Stomach (tissue), 9 donors: ENCODE results near the gene GRIPAP1. TPM values are rescaled to one million over a fixed set of nuclear protein-coding genes. Genes with fewer than 3 reads are reported as not detected.

Experiments used
- DNase-seq, 2 donors: peaks; one replicate each; pipeline versions ENCODE4 v3.0.0 to v3.0.0-alpha.2; 2013 to 2019
- H3K27ac ChIP-seq, 5 donors: fragments of 200-600 bp in 4 of 5; sonication (generic) in 4 of 5; one replicate each; pipeline ENCODE4 v1.5.1; 2013 to 2019; ENCODE audit warnings: mild to moderate bottlenecking in 1 of 5, moderate library complexity in 1 of 5
- H3K27me3 ChIP-seq, 3 donors: fragments of 200-600 bp; sonication (generic); one replicate each; pipeline ENCODE4 v1.5.1; 2017 to 2019; ENCODE audit warnings: mixed run types in 1 of 3
- H3K36me3 ChIP-seq, 4 donors: fragments of 200-600 bp; sonication (generic); 1 replicate in 3 of 4; 2 replicates in 1 of 4; pipeline ENCODE4 v1.5.1; 2016 to 2019
- H3K4me1 ChIP-seq, 4 donors: fragments of 200-600 bp; sonication (generic); one replicate each; pipeline ENCODE4 v1.5.1; 2016 to 2019
- H3K4me3 ChIP-seq, 4 donors: fragments of 200-600 bp; sonication (generic) in 3 of 4; one replicate each; pipeline ENCODE4 v1.5.1; 2016 to 2019; ENCODE audit warnings: mild to moderate bottlenecking in 1 of 4
- H3K9me3 ChIP-seq, 4 donors: fragments of 200-600 bp; sonication (generic); one replicate each; pipeline ENCODE4 v1.5.1; 2016 to 2019
- EP300 ChIP-seq: sonication (generic); formaldehyde crosslinking; IDR thresholded peaks from one replicate; pipeline ENCODE4 v1.6.1; 2017; ENCODE audit warnings: antibody characterized with exemption
- POLR2A ChIP-seq, 4 donors: fragments of 450-650 bp; IDR thresholded peaks; one replicate each; pipeline ENCODE4 v1.6.1; 2016; ENCODE audit warnings: antibody characterized with exemption in 4 of 4, control low read depth in 2 of 4, mild to moderate bottlenecking in 1 of 4, moderate library complexity in 1 of 4
- POLR2AphosphoS5 ChIP-seq, 3 donors: sonication (generic); formaldehyde crosslinking; IDR thresholded peaks; one replicate each; pipeline ENCODE4 v1.6.1; 2016; ENCODE audit warnings: antibody characterized with exemption in 3 of 3
- WGBS, 5 donors: extraction: QIAGEN DNeasy Blood & Tissue Kit in 3 of 5; methylation state at CpG; one replicate each; pipeline versions ENCODE4 v1.1.5 to v1.1.7; 2013 to 2018; 5-methylcytosine and 5-hydroxymethylcytosine counted together
- intact Hi-C: fragments of 100-400 bp; cut with DNase I; formaldehyde crosslinking; loops from one replicate; pipeline ENCODE4 v1.15.1; 2023; ENCODE audit warnings: low total_unique reads
- polyA plus RNA-seq, 3 donors: library from polyadenylated mRNA; stranded (reverse); fragments of 200-250 nt; gene quantifications; one replicate each; pipeline ENCODE4 v1.2.3, GENCODE V29; 2013
- small RNA-seq, 4 donors: library from RNA; depleted of rRNA; stranded (forward); fragments of <200 nt; gene quantifications; one replicate each; pipeline ENCODE3, GENCODE V24; 2016
- total RNA-seq, 5 donors: library from RNA; depleted of rRNA; stranded (reverse); fragments of >200 nt; gene quantifications; one replicate each; pipeline versions ENCODE4 v1.1.0 to v1.2.3, GENCODE V29; 2014 to 2016
- TF ChIP-seq, protein P1 (sequence below), 7 experiments: fragments of 450-650 bp in 4 of 7; fragments of 200-600 bp in 3 of 7; sonication (generic) in 3 of 7; IDR thresholded peaks; one replicate each; pipeline ENCODE4 v1.5.1; 2016 to 2019; ENCODE audit warnings: antibody characterized with exemption in 7 of 7, control low read depth in 2 of 7, mild to moderate bottlenecking in 1 of 7
- donor health status: healthy with polysubstance abuse.
- donor health status: Bipolar disorder and iron deficiency.
- donor health status: healthy.

The GRIPAP1 gene
- total and polyA plus RNA-seq, 8 donors, result 15.6 to 127 (median 32.9) TPM

DNA sequence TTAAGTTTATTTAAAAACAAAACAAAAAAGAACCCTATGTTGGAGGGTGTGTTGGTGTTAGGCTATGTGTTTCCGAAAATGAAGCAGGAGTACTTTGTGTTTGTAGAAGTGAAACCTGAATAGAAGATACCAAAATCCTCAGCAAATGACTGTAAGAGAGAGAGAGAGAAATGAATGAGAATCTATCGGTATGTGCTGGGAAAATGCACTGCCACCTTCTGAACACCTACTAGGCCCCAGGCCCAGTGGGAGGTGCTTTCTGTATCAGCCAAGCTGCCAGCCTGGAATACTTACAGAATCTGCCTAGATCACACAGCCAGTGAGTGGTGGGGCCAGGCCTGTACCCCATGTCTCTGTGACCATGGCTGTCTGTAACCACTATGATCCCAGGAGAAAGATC is 68.3 kb downstream of the GRIPAP1 start:
- no peak for DNase-seq
- 89 to 100% (median 93%) methylated on average over 2 of the region's 2 CpGs for WGBS, 5 donors
- H3K9me3 ChIP-seq, result no peaks in the 10 kb centered on the region
- intact Hi-C loops, result no loop called here
- TF ChIP-seq POLR2A (IDR thresholded peaks at IDR 0.05) (no peak), POLR2AphosphoS5 (IDR thresholded peaks at IDR 0.05) (no peak), EP300 (no peak)
- TF ChIP-seq, protein P1, sequence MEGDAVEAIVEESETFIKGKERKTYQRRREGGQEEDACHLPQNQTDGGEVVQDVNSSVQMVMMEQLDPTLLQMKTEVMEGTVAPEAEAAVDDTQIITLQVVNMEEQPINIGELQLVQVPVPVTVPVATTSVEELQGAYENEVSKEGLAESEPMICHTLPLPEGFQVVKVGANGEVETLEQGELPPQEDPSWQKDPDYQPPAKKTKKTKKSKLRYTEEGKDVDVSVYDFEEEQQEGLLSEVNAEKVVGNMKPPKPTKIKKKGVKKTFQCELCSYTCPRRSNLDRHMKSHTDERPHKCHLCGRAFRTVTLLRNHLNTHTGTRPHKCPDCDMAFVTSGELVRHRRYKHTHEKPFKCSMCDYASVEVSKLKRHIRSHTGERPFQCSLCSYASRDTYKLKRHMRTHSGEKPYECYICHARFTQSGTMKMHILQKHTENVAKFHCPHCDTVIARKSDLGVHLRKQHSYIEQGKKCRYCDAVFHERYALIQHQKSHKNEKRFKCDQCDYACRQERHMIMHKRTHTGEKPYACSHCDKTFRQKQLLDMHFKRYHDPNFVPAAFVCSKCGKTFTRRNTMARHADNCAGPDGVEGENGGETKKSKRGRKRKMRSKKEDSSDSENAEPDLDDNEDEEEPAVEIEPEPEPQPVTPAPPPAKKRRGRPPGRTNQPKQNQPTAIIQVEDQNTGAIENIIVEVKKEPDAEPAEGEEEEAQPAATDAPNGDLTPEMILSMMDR (IDR thresholded peaks at IDR 0.05), result no peak
- H3K4me1 ChIP-seq, result peaks cover 0 to 23% (median 15%) of the 10 kb centered on the region in 4 donors
- no peaks in the 10 kb centered on the region for H3K27me3 ChIP-seq
- no peak overlapping the region for H3K4me3 ChIP-seq
- peaks cover 9 to 69% (median 61%) of the 10 kb centered on the region in 4 donors for H3K36me3 ChIP-seq
- H3K27ac ChIP-seq, result peak overlapping the region in 1 of 5 donors; percentile 32

DNA sequence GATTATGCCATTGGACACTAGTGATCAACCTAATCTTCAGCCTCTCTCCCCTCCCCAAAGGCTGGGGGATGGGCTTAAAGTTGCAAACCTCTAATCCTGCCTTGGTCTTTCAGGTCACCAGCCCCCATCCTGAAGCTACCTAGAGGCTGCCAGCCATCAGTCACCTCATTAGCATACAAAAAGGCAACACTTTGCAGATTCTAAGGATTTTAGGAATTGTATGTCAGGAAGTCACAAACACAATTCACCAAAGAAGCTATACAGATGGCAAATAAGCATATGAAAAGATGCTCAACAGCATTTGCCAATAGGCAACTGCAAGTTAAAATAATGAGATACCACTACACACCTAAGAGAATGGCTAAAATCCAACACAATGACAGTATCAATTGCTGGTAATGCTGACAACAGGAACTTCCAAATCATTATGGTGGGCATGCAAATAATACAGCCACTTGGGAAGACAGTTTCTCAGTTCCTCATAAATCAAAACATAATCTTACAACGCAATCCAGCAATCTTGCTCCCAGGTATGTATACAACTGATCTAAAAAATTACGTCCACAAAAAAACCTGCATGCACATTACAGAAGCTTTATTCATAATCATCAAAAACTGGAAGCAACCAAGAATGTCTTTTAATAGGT is 74.2 kb downstream of the GRIPAP1 start:
- Histone ChIP-seq H3K36me3 (peaks cover 5 to 89% (median 68%) of the 10 kb centered on the region in 4 donors), H3K4me3 (no peak overlapping the region), H3K9me3 (no peaks in the 10 kb centered on the region), H3K27ac (no peak overlapping the region), H3K4me1 (no peaks in the 10 kb centered on the region), H3K27me3 (no peaks in the 10 kb centered on the region)
- TF ChIP-seq EP300, result no peak
- intact Hi-C loops, result no loop called here
- no peak for DNase-seq
- 61 to 74% (median 65%) methylated on average over 2 of the region's 2 CpGs for WGBS, 5 donors

DNA sequence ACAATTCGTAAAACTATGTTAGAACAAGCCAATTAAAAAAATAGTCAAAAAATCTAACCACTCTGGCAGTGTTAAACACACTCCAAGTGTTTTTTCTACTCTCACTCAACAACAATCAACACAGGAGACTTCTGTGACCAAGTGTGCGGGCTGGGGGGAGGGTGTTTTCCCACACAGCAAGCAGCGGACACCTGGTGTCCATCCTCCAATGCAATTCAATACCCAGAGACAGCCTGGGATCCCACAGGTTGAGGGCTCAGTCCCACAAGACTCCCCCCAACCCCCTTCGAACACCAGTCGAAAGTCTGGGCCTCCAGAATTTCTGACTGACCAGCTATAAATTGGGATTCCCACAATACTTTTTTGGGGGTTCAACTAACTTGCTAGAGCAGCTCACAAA is 74.9 kb downstream of the GRIPAP1 start:
- TF ChIP-seq EP300 (no peak), POLR2AphosphoS5 (IDR thresholded peaks at IDR 0.05) (no peak)
- DNase-seq, result no peak
- no peak overlapping the region for H3K27ac ChIP-seq
- intact Hi-C loops, result no loop called here
- H3K27me3 ChIP-seq, result no peaks in the 10 kb centered on the region
- H3K9me3 ChIP-seq, result no peaks in the 10 kb centered on the region
- H3K4me3 ChIP-seq, result no peak overlapping the region
- WGBS, 5 donors, result 64 to 91% (median 77%) methylated on average over 4 to 5 of the region's 5 CpGs
- H3K4me1 ChIP-seq, result no peaks in the 10 kb centered on the region
- H3K36me3 ChIP-seq, result peaks cover 5 to 91% (median 69%) of the 10 kb centered on the region in 4 donors

DNA sequence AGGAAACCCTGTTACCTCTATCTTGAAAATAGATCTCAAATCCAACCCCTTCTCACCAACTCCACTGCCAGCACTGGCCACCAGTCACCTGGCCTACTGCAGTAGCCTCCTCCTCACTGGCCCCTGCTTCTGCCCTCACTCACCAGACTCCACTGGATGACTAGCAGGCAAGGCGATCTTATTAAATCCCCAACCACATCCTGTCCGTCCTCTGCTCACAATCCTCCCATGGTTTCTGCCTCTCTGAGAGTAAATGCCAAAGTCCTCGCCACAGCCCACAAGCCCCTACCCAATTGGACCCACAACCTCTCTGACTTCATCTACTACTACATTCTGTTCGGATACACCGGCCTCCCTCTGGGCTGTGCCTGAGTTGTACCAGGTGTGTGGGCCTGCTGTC is 77.8 kb downstream of the GRIPAP1 start:
- Histone ChIP-seq H3K4me3 (no peak overlapping the region), H3K9me3 (no peaks in the 10 kb centered on the region), H3K27ac (no peak overlapping the region), H3K4me1 (peaks cover 0 to 9% (median 7%) of the 10 kb centered on the region in 4 donors), H3K27me3 (no peaks in the 10 kb centered on the region), H3K36me3 (peaks cover 5 to 71% (median 50%) of the 10 kb centered on the region in 4 donors)
- intact Hi-C loops, result no loop called here
- TF ChIP-seq POLR2AphosphoS5 (IDR thresholded peaks at IDR 0.05) (no peak), EP300 (no peak), POLR2A (IDR thresholded peaks at IDR 0.05) (no peak)
- TF ChIP-seq, protein P1 (IDR thresholded peaks at IDR 0.05), result no peak
- WGBS, 5 donors, result 83 to 98% (median 92%) methylated on average over 4 to 5 of the region's 5 CpGs
- DNase-seq, result no peak

DNA sequence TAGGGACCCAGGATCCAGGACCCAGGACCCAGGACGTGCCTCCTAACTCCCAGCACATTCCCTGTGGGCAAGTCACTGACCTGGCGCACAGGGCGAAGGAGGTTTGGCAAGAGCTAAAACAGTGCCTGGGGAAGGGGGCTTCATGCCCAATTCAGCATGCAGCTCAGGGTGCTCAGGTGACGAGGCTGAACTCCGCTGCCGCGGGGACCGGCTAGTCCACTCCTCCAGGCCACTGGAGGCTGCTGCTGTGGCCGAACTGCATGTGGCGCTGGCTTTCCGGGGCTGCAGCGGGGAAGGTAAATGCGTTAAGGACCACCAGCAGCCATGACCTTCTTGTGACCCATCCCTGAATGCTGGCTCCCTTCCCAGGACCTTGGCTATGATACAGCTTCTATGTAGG is 78.3 kb downstream of the GRIPAP1 start:
- TF ChIP-seq POLR2A (IDR thresholded peaks at IDR 0.05), result no peak
- no peak for TF ChIP-seq POLR2AphosphoS5 (IDR thresholded peaks at IDR 0.05)
- TF ChIP-seq, protein P1 (IDR thresholded peaks at IDR 0.05), result no peak
- no peak for TF ChIP-seq EP300
- DNase-seq, result no peak
- Histone ChIP-seq H3K27me3 (no peaks in the 10 kb centered on the region), H3K4me1 (peaks cover 0 to 9% (median 7%) of the 10 kb centered on the region in 4 donors), H3K36me3 (peaks cover 5 to 68% (median 50%) of the 10 kb centered on the region in 4 donors), H3K4me3 (no peak overlapping the region), H3K27ac (no peak overlapping the region), H3K9me3 (no peaks in the 10 kb centered on the region)
- intact Hi-C loops, result no loop called here
- WGBS, 5 donors, result 87 to 96% (median 94%) methylated on average over 5 to 13 of the region's 13 CpGs

Small RNA genes within 50 kb of the gene (small RNA-seq; reads per million reads assigned to genes)
- 0 reads per million in 4 donors for gene RNU6-722P

Other genes starting within 250 kb of the GRIPAP1 start
- gene GLOD5, start 240.5 kb downstream of the GRIPAP1 start, total RNA-seq, result not detected
- gene GLOD5, start 240.5 kb downstream of the GRIPAP1 start, polyA plus RNA-seq, result 1 to 10 TPM; 1.7 to 2.1 (median 1.7) TPM
- gene GATA1, start 215.7 kb downstream of the GRIPAP1 start, total RNA-seq, result 1 to 10 TPM in 1 of 5 donors, not detected in 4; 9.4 TPM
- under 1 TPM in 1 of 3 donors, not detected in 2; 0.37 TPM for gene GATA1, start 215.7 kb downstream of the GRIPAP1 start, polyA plus RNA-seq
- 100 to 1,000 TPM in 3 of 5 donors, 10 to 100 TPM in 2; 41.0 to 356 (median 104) TPM for gene HDAC6, start 200.2 kb downstream of the GRIPAP1 start, total RNA-seq
- 10 to 100 TPM; 20.9 to 70.9 (median 31.6) TPM for gene HDAC6, start 200.2 kb downstream of the GRIPAP1 start, polyA plus RNA-seq
- not detected for gene ERAS, start 175.8 kb downstream of the GRIPAP1 start, total RNA-seq
- gene ERAS, start 175.8 kb downstream of the GRIPAP1 start, polyA plus RNA-seq, result not detected
- gene PCSK1N, start 166.7 kb downstream of the GRIPAP1 start, total RNA-seq, result 10 to 100 TPM in 2 of 5 donors, 1 to 10 TPM in 3; 1.3 to 46.6 (median 7.0) TPM
- gene PCSK1N, start 166.7 kb downstream of the GRIPAP1 start, polyA plus RNA-seq, result 10 to 100 TPM; 12.4 to 15.3 (median 13.1) TPM
- 10 to 100 TPM in 3 of 5 donors, 1 to 10 TPM in 2; 2.9 to 24.1 (median 14.3) TPM for gene TIMM17B, start 104.5 kb downstream of the GRIPAP1 start, total RNA-seq
- 10 to 100 TPM; 43.4 to 77.2 (median 50.8) TPM for gene TIMM17B, start 104.5 kb downstream of the GRIPAP1 start, polyA plus RNA-seq
- gene PQBP1, start 104.3 kb downstream of the GRIPAP1 start, total RNA-seq, result 100 to 1,000 TPM in 1 of 5 donors, 10 to 100 TPM in 3, 1 to 10 TPM in 1; 4.7 to 148 (median 58.9) TPM
- gene PQBP1, start 104.3 kb downstream of the GRIPAP1 start, polyA plus RNA-seq, result 100 to 1,000 TPM; 106 to 133 (median 118) TPM
- gene SLC35A2, start 90.6 kb downstream of the GRIPAP1 start, total RNA-seq, result 10 to 100 TPM in 3 of 5 donors, 1 to 10 TPM in 1, not detected in 1; 4.3 to 25.4 (median 14.5) TPM
- gene SLC35A2, start 90.6 kb downstream of the GRIPAP1 start, polyA plus RNA-seq, result 10 to 100 TPM in 1 of 3 donors, 1 to 10 TPM in 2; 6.9 to 12.3 (median 10.0) TPM
- gene PIM2, start 83.2 kb downstream of the GRIPAP1 start, total RNA-seq, result 10 to 100 TPM in 2 of 5 donors, 1 to 10 TPM in 3; 1.2 to 33.2 (median 9.6) TPM
- gene PIM2, start 83.2 kb downstream of the GRIPAP1 start, polyA plus RNA-seq, result 10 to 100 TPM in 2 of 3 donors, 1 to 10 TPM in 1; 7.3 to 12.7 (median 10.3) TPM
- 100 to 1,000 TPM in 1 of 5 donors, 10 to 100 TPM in 4; 16.1 to 163 (median 18.1) TPM for gene OTUD5, start 44.7 kb downstream of the GRIPAP1 start, total RNA-seq
- 10 to 100 TPM; 23.0 to 26.4 (median 25.5) TPM for gene OTUD5, start 44.7 kb downstream of the GRIPAP1 start, polyA plus RNA-seq
- 1 to 10 TPM in 1 of 5 donors, under 1 TPM in 1, not detected in 3; 0.45 to 2.4 TPM for gene KCND1, start 30.4 kb downstream of the GRIPAP1 start, total RNA-seq
- under 1 TPM; 0.15 to 0.68 (median 0.19) TPM for gene KCND1, start 30.4 kb downstream of the GRIPAP1 start, polyA plus RNA-seq
- gene TFE3, start 41.1 kb upstream of the GRIPAP1 start, total RNA-seq, result 10 to 100 TPM; 13.0 to 42.2 (median 35.3) TPM
- 10 to 100 TPM; 21.5 to 28.1 (median 27.0) TPM for gene TFE3, start 41.1 kb upstream of the GRIPAP1 start, polyA plus RNA-seq
- gene CCDC120, start 56.7 kb upstream of the GRIPAP1 start, total RNA-seq, result 10 to 100 TPM in 2 of 5 donors, 1 to 10 TPM in 3; 2.3 to 25.4 (median 6.1) TPM
- 1 to 10 TPM; 3.8 to 7.3 (median 4.0) TPM for gene CCDC120, start 56.7 kb upstream of the GRIPAP1 start, polyA plus RNA-seq
- gene PRAF2, start 71.7 kb upstream of the GRIPAP1 start, total RNA-seq, result 10 to 100 TPM in 1 of 5 donors, 1 to 10 TPM in 2, not detected in 2; 5.0 to 37.1 (median 5.9) TPM
- 10 to 100 TPM in 2 of 3 donors, 1 to 10 TPM in 1; 9.3 to 16.6 (median 10.3) TPM for gene PRAF2, start 71.7 kb upstream of the GRIPAP1 start, polyA plus RNA-seq
- 100 to 1,000 TPM in 2 of 5 donors, 10 to 100 TPM in 3; 12.2 to 209 (median 90.9) TPM for gene WDR45, start 77.6 kb upstream of the GRIPAP1 start, total RNA-seq
- gene WDR45, start 77.6 kb upstream of the GRIPAP1 start, polyA plus RNA-seq, result 100 to 1,000 TPM in 1 of 3 donors, 10 to 100 TPM in 2; 69.0 to 102 (median 75.3) TPM
- gene GPKOW, start 121.5 kb upstream of the GRIPAP1 start, total RNA-seq, result 10 to 100 TPM in 2 of 5 donors, 1 to 10 TPM in 3; 6.4 to 19.1 (median 8.2) TPM
- 10 to 100 TPM; 14.1 to 18.2 (median 14.7) TPM for gene GPKOW, start 121.5 kb upstream of the GRIPAP1 start, polyA plus RNA-seq
- gene MAGIX, start 160.5 kb upstream of the GRIPAP1 start, total RNA-seq, result 10 to 100 TPM in 3 of 5 donors, 1 to 10 TPM in 2; 4.7 to 43.2 (median 10.3) TPM
- gene MAGIX, start 160.5 kb upstream of the GRIPAP1 start, polyA plus RNA-seq, result 10 to 100 TPM; 18.9 to 41.1 (median 35.0) TPM
- 100 to 1,000 TPM in 1 of 5 donors, 10 to 100 TPM in 4; 14.0 to 155 (median 52.2) TPM for gene PLP2, start 169.6 kb upstream of the GRIPAP1 start, total RNA-seq
- gene PLP2, start 169.6 kb upstream of the GRIPAP1 start, polyA plus RNA-seq, result 100 to 1,000 TPM in 1 of 3 donors, 10 to 100 TPM in 2; 55.0 to 323 (median 94.4) TPM
- gene PRICKLE3, start 184.1 kb upstream of the GRIPAP1 start, total RNA-seq, result 10 to 100 TPM in 3 of 5 donors, 1 to 10 TPM in 2; 3.7 to 65.1 (median 16.9) TPM
- 1 to 10 TPM; 6.3 to 7.1 (median 6.5) TPM for gene PRICKLE3, start 184.1 kb upstream of the GRIPAP1 start, polyA plus RNA-seq
- gene SYP, start 197.9 kb upstream of the GRIPAP1 start, total RNA-seq, result 100 to 1,000 TPM in 1 of 5 donors, 1 to 10 TPM in 2, under 1 TPM in 1, not detected in 1; 0.89 to 211 (median 3.3) TPM
- 1 to 10 TPM in 2 of 3 donors, under 1 TPM in 1; 0.92 to 5.0 (median 3.9) TPM for gene SYP, start 197.9 kb upstream of the GRIPAP1 start, polyA plus RNA-seq
- gene CACNA1F, start 231.1 kb upstream of the GRIPAP1 start, total RNA-seq, result 1 to 10 TPM in 1 of 5 donors, under 1 TPM in 2, not detected in 2; 0.37 to 6.1 (median 0.89) TPM
- under 1 TPM; 0.06 to 0.18 (median 0.15) TPM for gene CACNA1F, start 231.1 kb upstream of the GRIPAP1 start, polyA plus RNA-seq
- gene CCDC22, start 233.2 kb upstream of the GRIPAP1 start, total RNA-seq, result 10 to 100 TPM in 2 of 5 donors, 1 to 10 TPM in 3; 2.7 to 68.9 (median 7.0) TPM
- 10 to 100 TPM in 1 of 3 donors, 1 to 10 TPM in 2; 7.4 to 12.2 (median 8.9) TPM for gene CCDC22, start 233.2 kb upstream of the GRIPAP1 start, polyA plus RNA-seq